IPS DF 4.7 (cell line): Measurements from ENCODE around the gene SLC25A23.
"Not testable (repeated sequence)": the region's sequence is repeated elsewhere in the genome, so short reads cannot be mapped to it uniquely, and the experiment has no call there.

Experiments used
- DNase-seq: peaks from one replicate; pipeline ENCODE4 v3.0.0-alpha.2; 2013; ENCODE audit warnings: low spot score; ENCODE audit errors: extremely low read depth

The SLC25A23 gene

GRCh38 chr19:6459262-6460098 lies at the start of gene SLC25A23:
TSS of gene SLC25A23 (minus strand) at chr19:6459792. CDS start at chr19:6459628, 164 bp downstream.
- no peak for DNase-seq

- DNase-seq: not testable (repeated sequence)
These were observed 48.6 kb upstream of the SLC25A23 start for GRCh38 chr19:6508028-6508771.

- no peak for DNase-seq
These were observed 44.0 kb upstream of the SLC25A23 start for GRCh38 chr19:6503407-6504201.

- DNase-seq: no peak
These were observed 42.4 kb upstream of the SLC25A23 start, which contains the start of gene TUBB4A for GRCh38 chr19:6501740-6502648. TSS of gene TUBB4A (minus strand) at chr19:6502309. CDS start at chr19:6502212, 97 bp downstream.

- DNase-seq: no peak
These were observed 41.5 kb upstream of the SLC25A23 start for GRCh38 chr19:6500837-6501739.

GRCh38 chr19:6499052-6499790 lies 39.6 kb upstream of the SLC25A23 start:
- DNase-seq: no peak

- DNase-seq: no peak
These were observed 38.9 kb upstream of the SLC25A23 start for GRCh38 chr19:6498294-6499036.

- DNase-seq: no peak
These were observed 36.4 kb upstream of the SLC25A23 start for GRCh38 chr19:6495947-6496346.

- no peak for DNase-seq
These were observed 34.9 kb upstream of the SLC25A23 start for GRCh38 chr19:6494438-6495036.

- DNase-seq: no peak
These were observed 32.4 kb upstream of the SLC25A23 start for GRCh38 chr19:6491802-6492592.

- no peak for DNase-seq
These were observed 30.5 kb upstream of the SLC25A23 start for GRCh38 chr19:6490134-6490533.

GRCh38 chr19:6489278-6490061 lies 29.9 kb upstream of the SLC25A23 start:
- DNase-seq: no peak

- no peak for DNase-seq
These were observed 25.2 kb upstream of the SLC25A23 start for GRCh38 chr19:6484831-6485230.

GRCh38 chr19:6484230-6484629 lies 24.6 kb upstream of the SLC25A23 start:
- DNase-seq: no peak

- DNase-seq: no peak
These were observed 23.6 kb upstream of the SLC25A23 start for GRCh38 chr19:6483235-6483634.

- DNase-seq: no peak
These were observed 22.7 kb upstream of the SLC25A23 start for GRCh38 chr19:6482343-6482686.
